DMS53 (cell line): ENCODE results near the gene MIF4GD.
"Not testable (repeated sequence)": the region's sequence is repeated elsewhere in the genome, so short reads cannot be mapped to it uniquely, and the experiment has no call there.

Source experiments
- DNase-seq: peaks from one replicate; lab custom pipeline; 2025; lab: John Stamatoyannopoulos, UW

The MIF4GD gene

DNA sequence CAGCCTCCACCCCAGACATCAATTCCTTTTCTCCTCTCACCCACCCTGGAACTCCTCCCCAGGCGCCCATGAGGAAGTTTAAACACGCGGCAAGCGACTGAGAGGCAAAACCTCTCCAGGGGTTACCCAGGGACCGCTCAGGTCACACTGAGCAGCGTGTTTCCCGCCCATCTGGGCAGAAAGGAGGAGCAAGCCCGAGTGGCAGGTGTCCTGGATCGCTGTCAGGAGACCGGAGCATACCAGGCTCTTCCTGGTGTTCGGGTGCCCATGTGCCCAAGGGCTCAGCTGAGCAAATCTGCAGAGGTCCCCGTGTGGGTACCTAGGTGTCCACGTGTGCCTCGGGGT is 17.7 kb upstream of the MIF4GD start:
- DNase-seq: peak; percentile 92

DNA sequence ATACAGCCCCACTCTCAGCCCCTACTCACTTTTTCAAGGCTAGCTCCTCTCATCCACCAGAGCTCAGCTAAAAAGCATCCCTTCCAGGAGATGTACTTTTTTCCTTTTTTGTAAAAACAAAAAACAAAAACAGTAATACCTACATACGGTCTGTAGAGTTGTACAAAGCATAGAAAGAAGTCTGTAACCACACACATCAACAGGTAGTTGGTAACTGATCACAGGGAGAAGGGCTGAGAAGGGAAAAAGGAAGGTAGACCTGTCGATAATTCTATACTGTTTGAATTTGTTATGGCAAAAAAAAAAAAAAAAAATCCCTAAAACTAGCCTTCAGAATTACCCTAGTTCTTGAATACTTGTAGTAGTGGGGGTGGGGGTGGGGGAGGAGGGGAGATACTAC is 17.3 kb upstream of the MIF4GD start:
- DNase-seq: no peak

- DNase-seq: no peak
These were observed 16.2 kb upstream of the MIF4GD start for GRCh38 chr17:75287221-75287620.

DNA sequence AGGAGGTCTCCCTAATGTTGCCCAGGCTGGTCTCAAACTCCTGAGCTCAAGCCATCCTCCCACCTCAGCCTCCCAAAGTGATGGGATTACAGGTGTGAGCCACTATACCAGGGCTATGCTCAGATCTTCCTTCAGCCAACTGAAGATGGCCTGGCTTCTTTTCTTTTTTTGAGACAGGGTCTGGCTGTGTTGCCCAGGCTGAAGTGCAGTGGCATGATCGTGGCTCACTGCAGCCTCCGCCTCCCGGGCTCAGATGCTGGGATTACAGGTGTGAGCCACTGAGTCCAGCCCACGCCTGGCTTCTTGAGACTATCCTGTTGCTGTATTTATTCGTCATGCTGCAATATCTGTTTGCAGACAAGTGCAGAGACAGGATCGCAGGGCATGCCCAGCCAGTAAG is 14.1 kb upstream of the MIF4GD start:
- no peak for DNase-seq

DNA sequence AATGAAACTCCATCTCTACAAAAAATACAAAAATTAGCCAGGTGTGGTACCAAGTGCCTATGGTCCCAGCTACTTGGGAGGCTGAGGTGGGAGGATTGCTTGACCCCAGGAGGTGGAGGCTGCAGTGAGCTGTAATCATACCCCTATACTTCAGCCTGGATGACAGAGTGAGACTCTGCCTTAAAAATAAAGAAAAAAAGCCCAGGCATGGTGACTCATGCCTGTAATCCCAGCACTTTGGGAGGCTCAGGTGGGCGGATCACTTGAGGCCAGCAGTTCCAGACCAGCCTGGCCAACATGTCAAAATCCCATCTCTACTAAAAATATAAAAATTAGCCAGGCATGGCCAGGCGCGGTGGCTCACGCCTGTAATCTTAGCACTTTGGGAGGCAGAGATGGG is 9.2 kb upstream of the MIF4GD start:
- not testable (repeated sequence) for DNase-seq

GRCh38 chr17:75277664-75278071 is 6.6 kb upstream of the MIF4GD start:
- DNase-seq: no peak

DNA sequence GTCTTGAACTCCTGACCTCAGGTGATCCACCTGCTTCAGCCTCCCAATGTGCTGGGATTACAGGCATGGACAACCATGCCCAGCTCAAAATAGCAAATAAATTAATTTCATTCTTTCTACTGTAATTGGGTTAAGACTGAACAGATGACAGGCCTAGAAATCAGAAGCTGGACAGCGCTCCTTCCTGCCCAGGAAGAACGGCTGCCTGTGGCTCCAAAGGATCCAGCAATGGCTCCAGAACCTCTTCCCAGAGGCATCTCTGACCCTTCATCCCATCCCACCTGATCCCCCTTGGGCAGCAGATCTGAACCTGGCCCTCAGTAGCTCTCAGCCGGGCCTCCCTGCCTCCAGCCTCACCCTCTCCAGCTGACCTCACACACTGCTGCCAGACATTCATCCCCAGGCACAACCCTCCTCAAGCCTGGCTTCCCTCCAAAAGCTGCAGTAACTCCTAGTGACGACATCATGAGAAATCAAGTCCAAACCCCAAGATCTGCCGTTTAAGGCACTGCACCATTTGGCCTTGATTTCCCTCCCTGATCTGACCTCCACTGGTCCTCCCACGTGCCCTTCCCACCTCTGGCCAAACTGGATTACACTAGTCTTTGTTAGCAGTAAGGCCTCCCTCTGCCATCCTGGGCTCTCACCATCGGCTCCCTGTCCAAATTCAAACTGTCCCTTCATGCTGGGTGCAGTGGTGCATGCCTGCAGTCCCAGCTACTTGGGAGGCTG is 3.1 kb upstream of the MIF4GD start:
- DNase-seq: no peak

- DNase-seq: no peak
These were observed 1.8 kb upstream of the MIF4GD start for GRCh38 chr17:75272848-75273184.

DNA sequence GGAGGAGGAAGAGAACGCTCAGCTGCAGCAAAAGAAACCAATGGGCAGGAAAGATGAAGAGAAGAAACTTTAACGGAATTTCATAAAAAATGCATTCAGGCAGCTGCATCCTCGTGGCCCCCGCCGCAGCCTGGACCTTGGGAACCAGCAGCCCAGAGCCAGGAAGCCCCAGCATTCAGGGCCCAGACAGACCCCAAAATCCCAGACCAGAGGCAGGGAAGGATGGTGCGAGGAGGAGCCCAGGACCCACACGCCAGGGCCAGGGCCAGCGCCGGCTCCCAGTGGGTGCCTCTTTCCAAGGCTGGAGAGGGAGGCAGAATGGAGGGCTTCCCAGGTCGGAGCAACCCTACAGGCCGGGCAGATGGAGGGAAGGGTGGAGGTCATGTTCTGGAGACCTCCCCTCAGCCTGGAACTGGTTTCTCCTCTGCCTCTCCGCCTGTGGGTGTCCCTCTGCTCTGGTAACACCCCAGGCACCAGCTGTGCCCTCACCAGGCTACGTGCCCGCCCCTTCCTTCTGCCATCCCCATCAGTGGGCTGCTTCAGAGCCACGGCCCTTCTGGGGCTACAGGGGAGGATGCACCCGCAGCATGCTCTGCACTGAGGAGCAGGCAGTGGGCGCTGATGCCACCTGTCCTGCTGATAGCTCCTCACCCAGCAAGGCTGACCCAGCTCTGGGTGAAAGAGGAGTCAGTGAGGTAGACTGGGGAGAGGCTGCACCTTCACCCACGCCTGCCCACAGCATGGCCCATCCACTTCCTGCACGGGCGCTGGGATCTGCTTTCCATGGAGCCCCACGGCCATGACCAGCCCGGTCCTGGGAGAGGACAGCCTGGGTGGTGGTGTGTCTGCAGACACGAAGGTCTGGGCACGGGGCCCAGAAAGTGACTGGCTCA is 1.2 kb upstream of the MIF4GD start:
- peak; percentile 40 for DNase-seq

GRCh38 chr17:75271233-75271954 is 363 bp upstream of the MIF4GD start:
- peak; percentile 93 for DNase-seq

DNA sequence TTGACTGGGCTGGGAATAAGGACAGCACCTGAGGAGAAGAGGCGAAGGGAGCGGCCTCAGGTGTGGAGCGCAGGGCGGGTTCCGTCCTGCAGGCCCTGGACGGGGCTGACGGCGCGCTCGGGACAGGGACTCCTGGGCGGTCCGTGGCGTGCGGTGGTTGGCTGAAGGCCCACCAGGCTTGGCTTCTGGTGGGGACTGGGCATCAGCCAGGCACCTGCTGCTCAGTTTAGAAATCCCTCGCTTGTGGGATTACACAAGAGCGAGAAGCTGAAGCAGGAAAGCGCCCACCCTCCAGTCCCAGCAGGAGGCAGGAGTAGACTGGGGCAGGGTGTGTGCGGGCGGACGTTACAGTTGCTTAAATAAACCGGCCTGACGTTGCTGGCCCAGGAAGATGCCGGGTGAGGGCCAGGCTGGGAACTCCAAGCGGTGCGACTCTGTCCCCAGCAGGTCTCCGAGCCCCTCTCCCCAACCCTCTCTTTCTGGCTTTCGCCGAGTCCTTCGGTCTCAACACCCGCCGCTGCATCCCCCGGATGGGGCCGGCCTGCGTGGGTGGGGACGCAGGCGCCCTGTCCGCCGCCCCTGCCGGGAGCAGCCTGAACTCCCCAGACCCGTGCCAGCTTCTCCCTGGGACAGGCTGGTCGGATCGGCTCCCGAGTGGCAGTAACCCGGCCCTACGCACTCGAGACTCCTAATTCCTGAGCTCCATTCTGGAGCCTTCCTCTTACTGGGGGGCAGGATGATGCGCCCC is 639 bp downstream of the MIF4GD start:
- DNase-seq: peak; percentile 91

- DNase-seq: no peak
These were observed 1.2 kb downstream of the MIF4GD start for GRCh38 chr17:75269844-75270217.

GRCh38 chr17:75267411-75268232 is 3.4 kb downstream of the MIF4GD start:
- DNase-seq: peak; percentile 94

DNA sequence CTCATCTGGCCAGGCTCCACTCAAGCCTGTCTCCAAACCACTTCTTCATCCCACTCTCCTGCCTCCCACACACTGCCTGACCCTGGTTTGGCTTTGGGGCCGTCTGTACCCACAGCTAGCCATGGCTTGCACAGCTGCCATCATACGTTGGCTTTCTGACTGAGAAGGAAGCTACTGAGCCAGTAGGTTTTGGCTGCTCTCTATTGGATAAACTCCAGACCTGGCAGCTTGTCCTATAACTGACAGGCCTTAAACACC is 3.9 kb downstream of the MIF4GD start:
- DNase-seq: no peak

DNA sequence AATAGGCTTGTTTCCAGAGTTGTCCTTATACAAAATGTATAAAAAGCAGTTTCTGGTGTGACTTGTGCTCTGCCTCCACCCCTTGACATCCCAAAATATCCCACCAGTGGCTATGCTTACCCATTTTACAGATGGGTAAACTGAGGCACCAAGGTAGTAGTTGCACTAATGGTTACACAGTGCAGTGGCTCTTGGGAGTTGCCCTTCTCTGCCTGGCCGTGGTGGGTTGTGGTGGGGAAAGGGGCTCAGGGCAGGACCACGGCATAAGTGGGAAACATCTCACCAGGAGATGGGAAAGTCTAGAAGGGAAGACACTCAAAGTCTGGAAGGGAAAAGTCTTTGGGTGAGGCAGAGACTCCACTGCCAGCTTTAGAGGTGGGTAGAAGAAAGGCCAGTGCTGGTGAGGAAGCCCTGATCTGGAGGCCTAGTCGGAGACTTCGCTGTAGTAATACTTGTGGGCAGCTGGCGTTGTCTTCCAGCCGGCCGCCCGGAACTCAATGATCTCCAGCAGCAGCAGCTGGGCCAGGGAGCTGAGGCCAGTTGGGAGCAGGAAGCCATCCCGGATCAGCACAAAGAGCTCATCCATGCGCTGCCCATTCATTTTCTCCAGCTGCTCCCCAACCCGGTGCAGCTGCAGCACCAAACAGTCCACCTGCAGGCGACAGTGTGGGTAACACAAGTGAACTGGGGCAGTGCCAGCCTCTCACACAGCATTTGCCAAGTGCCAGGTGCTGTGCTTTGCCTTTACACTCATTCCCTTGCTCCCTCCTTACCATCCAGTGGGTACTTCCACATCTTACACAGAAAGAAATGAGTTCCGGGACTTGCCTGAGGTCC is 4.5 kb downstream of the MIF4GD start:
- peak; percentile 30 for DNase-seq

GRCh38 chr17:75265614-75266315 is 5.3 kb downstream of the MIF4GD start:
- no peak for DNase-seq

DNA sequence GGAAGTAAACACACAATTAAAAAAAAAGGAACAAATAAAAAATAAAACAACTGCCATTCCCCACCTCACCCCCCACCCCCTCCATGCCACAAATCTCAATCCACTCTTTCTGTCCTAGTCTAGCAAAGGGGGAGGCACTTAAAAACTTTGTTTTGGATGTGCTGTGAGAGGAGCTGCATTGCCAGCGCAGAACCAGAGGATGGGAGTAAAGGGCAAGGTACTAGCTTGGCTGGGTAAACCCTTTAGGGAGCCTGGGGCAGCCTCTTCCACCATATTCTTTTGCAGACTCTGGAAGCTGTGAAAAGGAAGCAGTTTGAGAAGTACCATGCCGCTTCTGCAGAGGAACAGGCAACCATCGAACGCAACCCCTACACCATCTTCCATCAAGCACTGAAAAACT is 8.0 kb downstream of the MIF4GD start:
- no peak for DNase-seq

DNA sequence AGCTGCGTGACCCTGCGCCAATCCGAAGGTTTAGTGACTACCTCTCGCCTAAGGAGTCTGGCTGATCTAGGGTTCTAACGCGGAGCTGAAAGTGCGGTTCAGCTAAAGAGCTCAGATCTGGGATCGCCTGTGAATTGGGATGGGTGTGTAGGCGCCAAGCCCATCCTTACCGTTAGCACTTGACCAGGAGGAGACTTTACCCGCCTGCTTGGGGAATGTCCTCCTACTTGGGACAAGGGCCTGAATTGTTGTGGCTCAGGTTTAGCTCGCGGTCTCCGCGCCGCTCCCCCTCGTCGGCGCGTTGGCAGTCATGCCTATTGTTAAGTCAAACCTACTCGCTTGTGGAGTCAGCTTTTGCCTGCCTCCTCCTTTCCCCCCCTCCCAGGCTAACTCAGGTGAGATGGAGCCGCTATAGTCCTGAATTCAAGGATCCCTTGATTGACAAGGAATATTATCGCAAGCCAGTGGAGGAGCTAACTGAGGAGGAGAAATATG is 8.9 kb downstream of the MIF4GD start:
- peak; percentile 75 for DNase-seq

- peak; percentile 98 for DNase-seq
These were observed 9.5 kb downstream of the MIF4GD start, which contains the start of the genes GGA3 and MRPS7 for GRCh38 chr17:75261336-75262111. TSS of gene GGA3 (minus strand) at chr17:75261606. CDS start at chr17:75261587, 19 bp downstream. TSS of gene MRPS7 (plus strand) at chr17:75261879. CDS start at chr17:75261901, 22 bp downstream.
